Smooth muscle cell of bladder (primary cell): ENCODE data around the gene MYOM3. TPM values are rescaled to one million over a fixed set of nuclear protein-coding genes. Genes with fewer than 3 reads are reported as not detected.

Source experiments
- total RNA-seq: library from RNA; depleted of rRNA; stranded (reverse); fragments of >200 nt; gene quantifications from 2 replicates; pipeline ENCODE4 v1.2.3, GENCODE V29; 2014

MYOM3 gene
- 0.09 TPM in 1 of 2 replicates, not detected in the other for total RNA-seq

DNA sequence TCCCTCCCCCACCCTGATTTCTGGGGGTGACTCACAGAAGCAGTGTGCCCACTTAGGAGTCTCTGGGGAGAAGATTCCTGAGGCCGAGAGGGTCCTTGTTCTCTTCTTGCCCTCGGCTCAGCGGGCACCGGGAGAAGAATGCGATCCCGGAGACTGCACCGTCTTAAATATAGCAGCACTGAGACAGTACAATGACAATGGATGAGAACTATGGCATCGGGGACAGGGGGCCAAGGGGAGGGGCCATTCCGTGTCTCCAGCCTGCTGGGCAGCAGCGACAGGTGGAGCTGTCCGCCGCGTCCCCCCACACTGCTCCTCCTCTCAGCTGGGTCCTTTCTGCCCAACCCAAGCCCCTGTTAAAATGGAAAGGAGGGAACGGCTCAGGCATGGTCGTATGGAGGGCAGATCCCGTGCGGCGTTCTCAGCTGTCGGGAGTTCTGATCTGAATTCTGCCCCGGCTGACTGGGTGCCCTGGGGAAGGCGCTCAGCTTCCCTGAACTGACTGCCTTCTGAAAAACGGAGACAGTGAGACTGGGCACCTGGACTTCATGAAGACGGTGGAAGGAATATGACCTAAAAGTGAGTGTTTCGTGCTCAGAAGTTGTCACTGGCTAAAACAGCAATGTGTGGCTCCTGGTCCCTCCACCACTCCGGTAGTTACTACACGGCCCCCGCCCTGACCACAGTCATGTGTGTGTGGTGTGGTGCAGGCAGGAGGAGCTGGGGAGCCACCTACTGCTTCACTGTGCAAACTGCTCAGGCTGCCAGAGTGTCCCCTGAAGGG is at the start of gene MYOM3:
TSS of gene MYOM3 (minus strand) at position 140 of the 784 bp plus-strand sequence. CDS start 3,499 bp downstream, outside the sequence.

DNA sequence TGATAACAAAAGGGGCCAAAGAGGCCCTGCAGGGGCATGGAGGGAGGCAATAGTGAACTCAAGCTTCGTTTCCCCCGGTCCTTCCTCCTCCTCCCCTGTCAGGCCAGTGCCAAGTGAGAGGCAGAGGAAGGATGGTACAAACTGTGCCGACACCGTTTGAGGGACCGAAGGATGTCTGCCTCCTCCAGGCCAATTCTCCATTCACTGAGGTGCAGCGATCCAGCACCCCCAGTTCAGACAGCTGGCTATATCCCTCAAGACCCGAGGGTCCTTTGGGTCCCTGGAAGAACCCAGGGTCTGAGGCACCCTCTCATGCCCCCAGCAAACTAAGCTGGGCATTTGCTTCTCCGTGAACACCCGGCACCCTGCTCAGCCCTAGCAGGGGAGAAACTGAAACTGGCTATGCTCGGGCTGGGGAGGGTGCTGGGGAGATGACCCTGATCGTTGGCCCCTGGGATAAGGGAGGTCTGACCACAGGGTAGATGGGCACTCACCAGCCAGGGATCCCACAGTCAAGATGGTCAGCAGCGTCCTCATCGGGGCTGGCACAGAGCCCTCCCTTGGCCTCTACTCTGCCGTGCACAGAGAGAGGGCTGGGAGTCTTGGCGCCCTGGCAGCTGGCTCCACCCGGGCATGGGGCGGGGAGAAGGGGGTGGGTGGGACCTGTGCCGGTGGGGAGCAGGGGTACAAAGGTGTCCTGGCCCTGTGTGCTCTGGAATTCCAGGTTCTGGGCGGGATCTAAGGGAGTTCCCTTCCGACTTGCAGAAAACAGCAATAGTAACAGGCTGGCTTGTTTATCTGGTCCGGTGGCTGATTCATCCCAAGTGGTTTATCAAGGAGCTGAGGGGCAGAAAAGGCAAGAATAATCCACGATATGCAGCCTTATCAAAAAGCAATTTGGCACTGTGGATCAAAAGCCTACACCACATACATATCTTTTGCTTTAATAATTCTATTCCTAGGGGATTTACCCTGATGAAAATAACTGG is 30.9 kb upstream of the MYOM3 start, which contains the start of gene IL22RA1:
TSS of gene IL22RA1 (minus strand) at position 595 of the 989 bp plus-strand sequence. CDS start at position 537, 58 bp downstream.

Other genes with a start within 250 kb of the MYOM3 start
- gene FUCA1, start 243.8 kb downstream of the MYOM3 start, total RNA-seq = 5.6 and 9.0 TPM in 2 replicates
- gene CNR2, start 198.8 kb downstream of the MYOM3 start, total RNA-seq = not detected in 2 replicates
- 70.0 and 78.8 TPM in 2 replicates for gene PNRC2, start 152.3 kb downstream of the MYOM3 start, total RNA-seq
- 64.3 and 72.6 TPM in 2 replicates for gene SRSF10, start 131.8 kb downstream of the MYOM3 start, total RNA-seq
- not detected in 2 replicates for gene IL22RA1, start 31.0 kb upstream of the MYOM3 start, total RNA-seq
- not detected in 2 replicates for gene IFNLR1, start 75.2 kb upstream of the MYOM3 start, total RNA-seq
- gene GRHL3, start 207.2 kb upstream of the MYOM3 start, total RNA-seq = not detected in 2 replicates